ENCODE data around the gene METTL8.

The METTL8 gene

GRCh38 chr2:171308280-171309054 lies 125.3 kb downstream of the METTL8 start:
- DNase-seq (ENCODE audit: extremely low read depth, insufficient read length) = no peak
- no peaks in the 10 kb centered on the region for H3K27me3 ChIP-seq (replicated peaks; ENCODE audit: control insufficient read depth, insufficient read depth, low read length)
- TF ChIP-seq CTCF (IDR thresholded peaks at IDR 0.05; ENCODE audit: insufficient read depth, low read length, poor library complexity, severe bottlenecking) = no peak
- no peaks in the 10 kb centered on the region for H3K36me3 ChIP-seq (ENCODE audit: control insufficient read depth, insufficient read depth, low read length)
- no peak overlapping the region for H3K4me3 ChIP-seq (replicated peaks; ENCODE audit: low read depth, low read length)

- Histone ChIP-seq H3K4me3 (replicated peaks; ENCODE audit: low read depth, low read length) (no peak overlapping the region), H3K27me3 (replicated peaks; ENCODE audit: control insufficient read depth, insufficient read depth, low read length) (no peaks in the 10 kb centered on the region), H3K36me3 (ENCODE audit: control insufficient read depth, insufficient read depth, low read length) (no peaks in the 10 kb centered on the region)
- peak; percentile 56 for DNase-seq (ENCODE audit: extremely low read depth, insufficient read length)
- no peak for TF ChIP-seq CTCF (IDR thresholded peaks at IDR 0.05; ENCODE audit: insufficient read depth, low read length, poor library complexity, severe bottlenecking)
These were observed 126.2 kb downstream of the METTL8 start for GRCh38 chr2:171307560-171307959.

GRCh38 chr2:171297956-171298355 lies 135.8 kb downstream of the METTL8 start:
- Histone ChIP-seq H3K4me3 (replicated peaks; ENCODE audit: low read depth, low read length) (no peak overlapping the region), H3K36me3 (ENCODE audit: control insufficient read depth, insufficient read depth, low read length) (no peaks in the 10 kb centered on the region), H3K27me3 (replicated peaks; ENCODE audit: control insufficient read depth, insufficient read depth, low read length) (no peaks in the 10 kb centered on the region)
- TF ChIP-seq CTCF (IDR thresholded peaks at IDR 0.05; ENCODE audit: insufficient read depth, low read length, poor library complexity, severe bottlenecking) = no peak
- no peak for DNase-seq (ENCODE audit: extremely low read depth, insufficient read length)

- no peak for TF ChIP-seq CTCF (IDR thresholded peaks at IDR 0.05; ENCODE audit: insufficient read depth, low read length, poor library complexity, severe bottlenecking)
- DNase-seq (ENCODE audit: extremely low read depth, insufficient read length) = no peak
- H3K36me3 ChIP-seq (ENCODE audit: control insufficient read depth, insufficient read depth, low read length) = no peaks in the 10 kb centered on the region
- H3K4me3 ChIP-seq (replicated peaks; ENCODE audit: low read depth, low read length) = no peak overlapping the region
- no peaks in the 10 kb centered on the region for H3K27me3 ChIP-seq (replicated peaks; ENCODE audit: control insufficient read depth, insufficient read depth, low read length)
These were observed 139.2 kb downstream of the METTL8 start for GRCh38 chr2:171294608-171295007.

- no peaks in the 10 kb centered on the region for H3K36me3 ChIP-seq (ENCODE audit: control insufficient read depth, insufficient read depth, low read length)
- no peaks in the 10 kb centered on the region for H3K27me3 ChIP-seq (replicated peaks; ENCODE audit: control insufficient read depth, insufficient read depth, low read length)
- H3K4me3 ChIP-seq (replicated peaks; ENCODE audit: low read depth, low read length) = no peak overlapping the region
- TF ChIP-seq CTCF (IDR thresholded peaks at IDR 0.05; ENCODE audit: insufficient read depth, low read length, poor library complexity, severe bottlenecking) = no peak
- DNase-seq (ENCODE audit: extremely low read depth, insufficient read length) = no peak
These were observed 140.1 kb downstream of the METTL8 start for GRCh38 chr2:171293661-171294060.

All from GM06990 (cell line).